ENCODE measurements around the gene ZNF821. TPM values are rescaled to one million over a fixed set of nuclear protein-coding genes. Genes with fewer than 3 reads are reported as not detected.

ZNF821 gene
- total RNA-seq, 4 donors from 2014 or later, result 7.4 to 17.6 (median 12.1) TPM

DNA sequence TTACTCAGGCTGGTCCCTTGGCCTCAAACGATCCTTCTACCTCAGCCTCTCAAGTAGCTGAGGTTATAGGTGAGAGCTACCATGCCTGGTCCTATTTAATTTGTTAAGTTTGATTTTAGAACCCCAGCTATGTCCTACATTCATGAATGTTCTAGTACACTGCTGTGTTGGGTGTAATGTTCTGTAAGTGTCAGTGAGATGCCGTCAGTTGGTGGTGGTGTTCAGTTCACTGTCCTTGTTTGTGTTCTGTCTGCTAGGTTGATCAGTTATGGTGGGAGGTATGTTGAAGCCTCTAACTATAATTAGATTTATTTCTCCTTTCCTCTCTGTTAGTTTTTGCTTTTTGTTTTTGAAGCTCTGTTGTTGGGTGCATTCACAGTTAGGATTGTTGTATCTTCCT lies 19.6 kb upstream of the ZNF821 start:
- 81% methylated on average over 2 of the region's 2 CpGs for WGBS
- Histone ChIP-seq H3K4me1 (peaks cover 31% of the 10 kb centered on the region), H3K4me3 (no peak overlapping the region), H3K9me3 (no peaks in the 10 kb centered on the region), H3K27me3 (no peaks in the 10 kb centered on the region), H3K27ac (no peak overlapping the region), H3K36me3 (no peaks in the 10 kb centered on the region)
- DNase-seq (ENCODE audit: low spot score in 2 of 2), result no peak
- TF ChIP-seq EP300 (IDR thresholded peaks at IDR 0.05), result no peak
- no peak for TF ChIP-seq POLR2AphosphoS5 (IDR thresholded peaks at IDR 0.05)
- TF ChIP-seq CTCF (IDR thresholded peaks at IDR 0.05), result no peak
- no peak for TF ChIP-seq POLR2A (IDR thresholded peaks at IDR 0.05)

GRCh38 chr16:71902656-71903365 lies 18.8 kb upstream of the ZNF821 start:
- H3K4me3 ChIP-seq, result no peak overlapping the region
- H3K4me1 ChIP-seq, result peaks cover 31% of the 10 kb centered on the region
- no peaks in the 10 kb centered on the region for H3K9me3 ChIP-seq
- 87% methylated on average over 5 of the region's 5 CpGs for WGBS
- DNase-seq (ENCODE audit: low spot score in 2 of 2), result no peak
- no peaks in the 10 kb centered on the region for H3K36me3 ChIP-seq
- H3K27me3 ChIP-seq, result no peaks in the 10 kb centered on the region
- TF ChIP-seq POLR2AphosphoS5 (IDR thresholded peaks at IDR 0.05) (no peak), EP300 (IDR thresholded peaks at IDR 0.05) (no peak), CTCF (IDR thresholded peaks at IDR 0.05) (no peak), POLR2A (IDR thresholded peaks at IDR 0.05) (no peak)
- H3K27ac ChIP-seq, result no peak overlapping the region

DNA sequence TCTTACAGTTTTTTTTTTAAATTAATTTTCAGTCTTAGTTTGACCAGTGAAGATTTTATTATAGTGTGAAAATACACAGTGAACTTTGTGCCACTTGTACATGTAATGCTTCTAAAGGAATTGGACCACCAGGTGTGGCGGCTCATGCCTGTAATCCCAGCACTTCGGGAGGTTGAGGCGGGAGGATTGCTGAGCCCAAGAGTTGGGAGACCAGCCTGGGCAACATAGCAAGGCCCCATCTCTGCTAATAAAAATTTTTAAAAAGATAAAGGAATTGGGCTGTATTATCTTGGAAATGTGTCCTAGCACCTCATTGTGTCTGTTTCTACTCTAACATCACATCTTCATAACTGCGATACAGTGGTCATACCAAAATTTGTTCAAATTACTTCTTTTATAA lies 15.2 kb upstream of the ZNF821 start:
- no peaks in the 10 kb centered on the region for H3K36me3 ChIP-seq
- H3K9me3 ChIP-seq, result no peaks in the 10 kb centered on the region
- 94% methylated on average over 4 of the region's 4 CpGs for WGBS
- no peak overlapping the region for H3K4me3 ChIP-seq
- peaks cover 44% of the 10 kb centered on the region for H3K4me1 ChIP-seq
- H3K27me3 ChIP-seq, result no peaks in the 10 kb centered on the region
- no peak overlapping the region for H3K27ac ChIP-seq
- TF ChIP-seq POLR2A (IDR thresholded peaks at IDR 0.05) (no peak), POLR2AphosphoS5 (IDR thresholded peaks at IDR 0.05) (no peak), CTCF (IDR thresholded peaks at IDR 0.05) (no peak), EP300 (IDR thresholded peaks at IDR 0.05) (no peak)
- DNase-seq (ENCODE audit: low spot score in 2 of 2), result no peak

DNA sequence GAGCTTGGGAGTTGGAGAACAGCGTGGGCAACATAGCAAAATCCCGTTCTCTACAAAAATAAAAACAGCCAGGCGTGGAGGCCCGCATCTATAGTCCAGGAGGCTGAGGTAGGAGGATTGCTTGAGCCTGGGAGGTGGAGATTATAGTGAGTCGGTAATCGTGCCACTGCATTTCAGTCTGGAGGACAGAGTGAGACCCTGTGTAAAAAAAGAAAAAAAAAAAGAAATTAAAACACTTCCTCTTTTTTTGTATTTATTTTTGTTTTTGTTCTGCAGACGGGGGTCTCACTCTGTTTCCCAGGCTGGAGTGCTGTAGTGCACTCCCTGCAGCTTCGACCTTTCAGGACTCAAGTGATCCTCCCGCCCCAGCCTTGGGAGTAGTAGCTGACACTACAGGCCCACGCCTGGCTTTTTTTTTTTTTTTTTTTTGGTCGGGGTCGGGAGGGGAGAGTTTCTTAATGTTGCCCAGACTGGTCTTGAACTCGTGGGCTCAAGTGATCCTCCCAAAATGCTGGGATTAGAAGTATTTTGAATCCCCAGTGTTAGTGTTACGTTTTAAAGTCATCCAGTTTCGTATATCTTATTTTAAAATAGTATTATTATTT lies 12.9 kb upstream of the ZNF821 start:
- no peaks in the 10 kb centered on the region for H3K9me3 ChIP-seq
- H3K4me3 ChIP-seq, result peak overlapping the region; percentile 62
- no peaks in the 10 kb centered on the region for H3K36me3 ChIP-seq
- DNase-seq (ENCODE audit: low spot score in 2 of 2), result no peak
- H3K27me3 ChIP-seq, result no peaks in the 10 kb centered on the region
- 50% methylated on average over 15 of the region's 15 CpGs for WGBS
- H3K27ac ChIP-seq, result no peak overlapping the region
- H3K4me1 ChIP-seq, result peaks cover 46% of the 10 kb centered on the region
- no peak for TF ChIP-seq POLR2A (IDR thresholded peaks at IDR 0.05)
- TF ChIP-seq EP300 (IDR thresholded peaks at IDR 0.05), result no peak
- no peak for TF ChIP-seq CTCF (IDR thresholded peaks at IDR 0.05)
- TF ChIP-seq POLR2AphosphoS5 (IDR thresholded peaks at IDR 0.05), result no peak

DNA sequence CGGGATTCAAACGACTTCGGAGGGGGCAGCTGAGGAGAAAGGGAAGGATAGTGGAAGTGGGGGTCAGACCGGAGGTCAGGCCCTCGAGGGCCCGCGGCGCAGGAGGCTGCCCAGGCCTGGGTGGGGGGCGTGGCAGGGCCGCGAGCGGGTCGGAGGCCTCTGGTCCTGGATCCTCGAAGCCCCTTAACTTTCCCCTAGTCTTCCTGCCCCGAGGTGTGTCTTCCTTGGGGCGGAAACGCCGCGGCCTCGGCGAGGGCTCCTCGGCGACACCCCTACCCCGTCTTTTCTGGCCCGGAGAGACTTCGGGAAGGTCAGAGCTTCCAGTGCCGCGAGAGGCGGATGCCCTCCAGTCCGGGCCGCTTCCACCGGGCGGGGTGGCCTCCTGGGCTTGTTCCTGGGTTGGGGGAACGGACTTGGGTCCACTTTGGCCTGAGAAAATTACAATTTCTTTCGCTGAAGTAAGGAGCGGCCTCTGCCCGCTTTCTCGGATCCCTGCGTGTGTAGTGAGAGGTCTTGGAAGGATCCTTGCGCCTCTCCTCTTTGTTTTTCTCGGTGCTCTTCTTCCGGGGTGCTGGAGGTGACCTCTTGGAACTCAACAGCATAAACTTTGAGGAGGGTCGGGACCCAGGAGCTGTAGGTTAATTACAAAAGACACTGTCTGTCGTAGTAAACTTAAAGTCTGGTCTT lies 11.8 kb upstream of the ZNF821 start:
- Histone ChIP-seq H3K4me1 (peaks cover 35% of the 10 kb centered on the region), H3K27me3 (no peaks in the 10 kb centered on the region), H3K9me3 (no peaks in the 10 kb centered on the region), H3K36me3 (no peaks in the 10 kb centered on the region), H3K27ac (peak overlapping the region; percentile 89), H3K4me3 (peak overlapping the region; percentile 62)
- TF ChIP-seq EP300 (IDR thresholded peaks at IDR 0.05) (no peak), CTCF (IDR thresholded peaks at IDR 0.05) (no peak), POLR2A (IDR thresholded peaks at IDR 0.05) (no peak), POLR2AphosphoS5 (IDR thresholded peaks at IDR 0.05) (no peak)
- peak in 1 of 2 donors; percentile 78 for DNase-seq (ENCODE audit: low spot score in 2 of 2)
- WGBS, result under 1% methylated on average over 32 of the region's 44 CpGs

Data from suprapubic skin (tissue), 4 donors.